ENCODE data around the gene DPP6. TPM values are rescaled to one million over a fixed set of nuclear protein-coding genes. Genes with fewer than 3 reads are reported as not detected.

Gene DPP6
- total and polyA plus RNA-seq, 2 experiments from 2014 or later = not detected

DNA sequence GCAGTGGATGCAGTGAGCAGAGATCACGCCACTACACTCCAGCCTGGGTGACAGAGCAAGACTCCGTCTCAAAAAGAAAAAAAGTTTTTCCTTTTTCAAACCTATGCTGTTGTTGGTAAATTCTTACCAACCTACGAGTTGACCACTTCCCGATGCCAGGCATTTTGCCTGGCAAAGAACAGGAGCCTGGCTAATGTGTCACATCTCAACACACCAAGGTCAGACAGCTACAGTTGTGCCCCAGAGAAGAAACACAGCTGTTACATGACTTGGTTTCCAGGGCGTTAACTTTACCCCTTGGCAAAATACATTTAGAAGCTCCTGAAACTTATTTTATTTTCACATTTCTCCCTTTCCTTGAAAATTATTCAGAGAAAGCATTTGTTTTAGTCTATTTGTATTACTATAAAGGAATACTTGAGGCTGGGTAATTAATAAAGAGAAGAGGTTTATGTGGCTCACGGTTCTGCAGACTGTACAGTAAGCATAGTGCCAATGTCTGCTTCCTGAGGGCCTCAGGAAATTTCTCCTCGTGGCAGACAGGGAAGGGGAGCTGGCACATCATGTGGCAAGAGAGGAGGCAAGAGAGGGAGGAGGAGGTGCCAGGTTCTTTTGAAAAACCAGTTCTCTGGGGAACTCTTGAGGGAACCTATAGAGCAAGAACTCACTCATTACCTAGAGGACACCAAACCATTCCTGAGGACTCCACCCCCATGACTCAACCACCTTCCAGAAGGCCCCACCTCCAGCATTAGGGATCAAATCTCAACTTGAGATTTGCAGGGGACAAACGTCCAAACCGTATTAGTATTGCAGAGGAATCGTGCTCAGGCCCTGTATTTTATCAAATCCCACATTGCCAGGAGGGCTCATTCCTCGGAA lies 867.4 kb downstream of the DPP6 start:
- H3K4me3 Mint-ChIP-seq = no peak overlapping the region
- Histone ChIP-seq H2AFZ (no peak overlapping the region), H3K4me1 (ENCODE audit: insufficient read depth) (no peaks in the 10 kb centered on the region), H3F3A (replicated peaks; ENCODE audit: low read depth) (no peaks in the 10 kb centered on the region), H3K4me3 (no peak overlapping the region), H3K79me2 (replicated peaks; ENCODE audit: insufficient read depth) (no peaks in the 10 kb centered on the region), H3K9me2 (ENCODE audit: insufficient read depth) (no peaks in the 10 kb centered on the region; the same call in 1 of the 2 replicates), H3K4me2 (no peak overlapping the region), H4K20me1 (replicated peaks; ENCODE audit: insufficient read depth) (no peaks in the 10 kb centered on the region), H3K27ac (ENCODE audit: low read depth) (no peak overlapping the region), H3K36me3 (ENCODE audit: insufficient read depth) (no peaks in the 10 kb centered on the region), H3K27me3 (ENCODE audit: insufficient read depth) (peaks cover 6% of the 10 kb centered on the region; the same call in 1 of the 2 replicates)
- no peak for DNase-seq (ENCODE audit: low spot score)
- H3K27me3 Mint-ChIP-seq (ENCODE audit: insufficient read depth, low read depth, poor library complexity) = peaks cover 6% of the 10 kb centered on the region
- peaks cover 4% of the 10 kb centered on the region; the same call in 2 of the 3 replicates for H3K9me3 Mint-ChIP-seq
- no peaks in the 10 kb centered on the region for H3K36me3 Mint-ChIP-seq (ENCODE audit: low read depth)
- TF ChIP-seq EZH2 (IDR thresholded peaks at IDR 0.05; ENCODE audit: low read depth, unreplicated experiment) (no peak), NANOG (IDR thresholded peaks at IDR 0.05; ENCODE audit: borderline replicate concordance) (no peak), CTCF (conservative IDR thresholded peaks at IDR 0.05; ENCODE audit: low read depth in 2 of 2) (no peak), ZNF462 (CRISPR knock-in tag; IDR thresholded peaks at IDR 0.05) (no peak), EZH2phosphoT487 (IDR thresholded peaks at IDR 0.05; ENCODE audit: unreplicated experiment) (no peak), POLR2AphosphoS5 (IDR thresholded peaks at IDR 0.05; ENCODE audit: low read depth) (no peak), ZNF114 (CRISPR knock-in tag; IDR thresholded peaks at IDR 0.05) (no peak), CREB1 (CRISPR knock-in tag; IDR thresholded peaks at IDR 0.05; ENCODE audit: low read depth) (no peak), ZNF331 (CRISPR knock-in tag; IDR thresholded peaks at IDR 0.05; ENCODE audit: low read depth) (no peak), STAT1 (IDR thresholded peaks at IDR 0.05; ENCODE audit: unreplicated experiment) (no peak), ETS1 (IDR thresholded peaks at IDR 0.05) (no peak)
- TF ChIP-seq, protein P1, sequence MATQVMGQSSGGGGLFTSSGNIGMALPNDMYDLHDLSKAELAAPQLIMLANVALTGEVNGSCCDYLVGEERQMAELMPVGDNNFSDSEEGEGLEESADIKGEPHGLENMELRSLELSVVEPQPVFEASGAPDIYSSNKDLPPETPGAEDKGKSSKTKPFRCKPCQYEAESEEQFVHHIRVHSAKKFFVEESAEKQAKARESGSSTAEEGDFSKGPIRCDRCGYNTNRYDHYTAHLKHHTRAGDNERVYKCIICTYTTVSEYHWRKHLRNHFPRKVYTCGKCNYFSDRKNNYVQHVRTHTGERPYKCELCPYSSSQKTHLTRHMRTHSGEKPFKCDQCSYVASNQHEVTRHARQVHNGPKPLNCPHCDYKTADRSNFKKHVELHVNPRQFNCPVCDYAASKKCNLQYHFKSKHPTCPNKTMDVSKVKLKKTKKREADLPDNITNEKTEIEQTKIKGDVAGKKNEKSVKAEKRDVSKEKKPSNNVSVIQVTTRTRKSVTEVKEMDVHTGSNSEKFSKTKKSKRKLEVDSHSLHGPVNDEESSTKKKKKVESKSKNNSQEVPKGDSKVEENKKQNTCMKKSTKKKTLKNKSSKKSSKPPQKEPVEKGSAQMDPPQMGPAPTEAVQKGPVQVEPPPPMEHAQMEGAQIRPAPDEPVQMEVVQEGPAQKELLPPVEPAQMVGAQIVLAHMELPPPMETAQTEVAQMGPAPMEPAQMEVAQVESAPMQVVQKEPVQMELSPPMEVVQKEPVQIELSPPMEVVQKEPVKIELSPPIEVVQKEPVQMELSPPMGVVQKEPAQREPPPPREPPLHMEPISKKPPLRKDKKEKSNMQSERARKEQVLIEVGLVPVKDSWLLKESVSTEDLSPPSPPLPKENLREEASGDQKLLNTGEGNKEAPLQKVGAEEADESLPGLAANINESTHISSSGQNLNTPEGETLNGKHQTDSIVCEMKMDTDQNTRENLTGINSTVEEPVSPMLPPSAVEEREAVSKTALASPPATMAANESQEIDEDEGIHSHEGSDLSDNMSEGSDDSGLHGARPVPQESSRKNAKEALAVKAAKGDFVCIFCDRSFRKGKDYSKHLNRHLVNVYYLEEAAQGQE (IDR thresholded peaks at IDR 0.05; ENCODE audit: unreplicated experiment) = no peak
- 0 out of 3 replicates have a peak, but pooled peaks cover 2% of the 10 kb centered on the region for H3K4me1 Mint-ChIP-seq
- no peak overlapping the region for H3K27ac Mint-ChIP-seq
- no peak for ATAC-seq
